ENCODE measurements around the gene RPS6KA2. TPM values are rescaled to one million over a fixed set of nuclear protein-coding genes. Genes with fewer than 3 reads are reported as not detected.

RPS6KA2 gene
- total RNA-seq, 2 donors from 2014 or later: 78.6 to 131 TPM

DNA sequence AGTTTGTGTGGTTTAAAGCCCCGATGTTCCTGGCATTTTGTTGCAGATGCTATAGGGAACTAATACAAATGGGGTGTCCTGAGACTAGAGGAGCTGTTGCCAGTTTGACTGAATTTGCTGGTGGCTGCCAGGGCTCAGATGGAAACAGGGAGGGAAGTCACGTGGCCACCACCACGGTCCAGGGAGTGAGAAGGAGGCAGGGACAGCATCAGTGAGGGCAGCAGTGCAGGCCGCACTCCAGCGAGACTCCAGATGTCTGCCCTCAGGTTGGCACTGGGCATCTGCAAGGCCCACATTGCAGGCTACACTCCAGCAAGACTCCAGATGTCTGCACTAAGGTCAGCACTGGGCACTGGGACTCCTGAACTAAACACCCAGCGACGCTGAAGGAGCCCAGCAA lies 126.8 kb downstream of the RPS6KA2 start:
- no peaks in the 10 kb centered on the region for H3K9me3 ChIP-seq
- TF ChIP-seq, protein P1, sequence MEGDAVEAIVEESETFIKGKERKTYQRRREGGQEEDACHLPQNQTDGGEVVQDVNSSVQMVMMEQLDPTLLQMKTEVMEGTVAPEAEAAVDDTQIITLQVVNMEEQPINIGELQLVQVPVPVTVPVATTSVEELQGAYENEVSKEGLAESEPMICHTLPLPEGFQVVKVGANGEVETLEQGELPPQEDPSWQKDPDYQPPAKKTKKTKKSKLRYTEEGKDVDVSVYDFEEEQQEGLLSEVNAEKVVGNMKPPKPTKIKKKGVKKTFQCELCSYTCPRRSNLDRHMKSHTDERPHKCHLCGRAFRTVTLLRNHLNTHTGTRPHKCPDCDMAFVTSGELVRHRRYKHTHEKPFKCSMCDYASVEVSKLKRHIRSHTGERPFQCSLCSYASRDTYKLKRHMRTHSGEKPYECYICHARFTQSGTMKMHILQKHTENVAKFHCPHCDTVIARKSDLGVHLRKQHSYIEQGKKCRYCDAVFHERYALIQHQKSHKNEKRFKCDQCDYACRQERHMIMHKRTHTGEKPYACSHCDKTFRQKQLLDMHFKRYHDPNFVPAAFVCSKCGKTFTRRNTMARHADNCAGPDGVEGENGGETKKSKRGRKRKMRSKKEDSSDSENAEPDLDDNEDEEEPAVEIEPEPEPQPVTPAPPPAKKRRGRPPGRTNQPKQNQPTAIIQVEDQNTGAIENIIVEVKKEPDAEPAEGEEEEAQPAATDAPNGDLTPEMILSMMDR (IDR thresholded peaks at IDR 0.05): no peak
- no peak overlapping the region for H3K27ac ChIP-seq
- no peaks in the 10 kb centered on the region for H3K4me1 ChIP-seq
- no peaks in the 10 kb centered on the region for H3K27me3 ChIP-seq
- DNase-seq (ENCODE audit: low spot score): no peak
- H3K36me3 ChIP-seq: peaks cover 25% of the 10 kb centered on the region
- H3K4me3 ChIP-seq: no peak overlapping the region

DNA sequence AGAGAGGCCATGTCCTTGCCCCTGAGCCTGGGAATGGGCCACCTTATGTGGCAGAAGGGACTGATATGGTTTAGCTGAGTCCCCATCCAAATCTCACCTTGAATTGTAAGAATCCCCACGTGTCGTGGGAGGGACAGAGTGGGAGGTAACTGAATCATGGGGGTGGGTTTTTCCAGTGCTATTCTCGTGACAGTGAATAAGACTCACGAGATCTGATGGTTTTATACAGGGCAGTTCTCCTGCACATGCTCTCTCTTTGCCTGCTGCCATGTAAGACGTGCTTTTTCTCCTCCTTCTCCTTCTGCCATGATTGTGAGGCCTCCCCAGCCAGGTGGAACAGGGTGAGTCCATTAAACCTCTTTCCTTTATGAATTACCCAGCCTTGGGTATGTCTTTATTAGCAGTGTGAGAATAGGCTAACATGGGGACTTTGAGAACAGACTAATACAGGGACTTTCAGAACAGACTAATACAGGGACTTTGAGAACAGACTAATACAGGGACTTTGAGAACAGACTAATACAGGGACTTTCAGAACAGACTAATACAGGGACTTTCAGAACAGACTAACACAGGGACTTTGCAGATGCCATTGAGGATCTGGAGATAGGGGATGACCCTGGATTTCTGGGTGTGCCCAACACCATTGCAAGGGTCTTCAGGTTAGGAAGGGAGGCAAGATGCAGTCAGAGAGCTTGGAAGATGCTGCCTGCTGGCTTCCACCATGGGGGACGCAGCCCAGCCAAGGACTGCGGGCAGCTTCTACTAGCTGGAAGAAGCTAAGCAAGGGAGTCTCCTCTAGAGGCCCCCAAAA lies 127.5 kb downstream of the RPS6KA2 start:
- no peak overlapping the region for H3K27ac ChIP-seq
- peaks cover 27% of the 10 kb centered on the region for H3K36me3 ChIP-seq
- H3K4me1 ChIP-seq: no peaks in the 10 kb centered on the region
- H3K27me3 ChIP-seq: no peaks in the 10 kb centered on the region
- no peak overlapping the region for H3K4me3 ChIP-seq
- no peak for DNase-seq (ENCODE audit: low spot score)
- no peaks in the 10 kb centered on the region for H3K9me3 ChIP-seq
- TF ChIP-seq, protein P1 (IDR thresholded peaks at IDR 0.05): no peak

DNA sequence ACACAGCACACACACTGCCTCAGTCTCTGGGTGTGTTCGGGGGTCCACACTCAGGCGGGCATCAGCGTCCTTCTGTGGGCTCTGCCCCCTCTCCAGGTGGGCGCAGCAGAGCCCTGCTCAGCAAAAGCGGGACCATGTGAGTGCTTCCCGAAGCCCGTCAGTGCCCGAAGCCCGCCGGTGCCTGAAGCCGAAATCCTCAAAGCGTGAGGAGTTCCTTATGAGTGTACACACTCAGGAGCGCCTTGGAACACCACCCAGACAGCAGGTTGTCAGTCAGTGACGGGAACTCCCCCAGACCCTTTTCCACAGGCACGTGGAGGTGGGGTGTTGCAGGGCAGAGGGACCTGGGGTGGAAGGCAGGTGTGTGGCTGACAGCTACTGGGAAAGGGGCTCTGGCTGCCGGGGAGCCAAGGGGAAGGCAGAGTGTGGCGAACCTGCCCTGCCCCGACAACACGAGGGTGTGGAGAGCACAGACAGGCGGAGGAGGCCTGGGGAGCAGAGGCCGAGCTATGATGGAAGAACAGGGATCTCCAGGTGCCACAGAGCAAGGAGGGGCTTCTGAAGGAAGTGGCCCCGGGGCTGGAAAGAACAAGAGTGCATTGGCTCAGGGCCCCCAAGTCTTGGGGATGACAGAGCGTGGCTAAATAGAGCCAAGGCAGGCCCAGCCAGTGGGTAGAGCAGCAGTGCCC lies 128.2 kb downstream of the RPS6KA2 start:
- no peaks in the 10 kb centered on the region for H3K27me3 ChIP-seq
- H3K27ac ChIP-seq: no peak overlapping the region
- no peaks in the 10 kb centered on the region for H3K9me3 ChIP-seq
- no peak for DNase-seq (ENCODE audit: low spot score)
- TF ChIP-seq, protein P1 (IDR thresholded peaks at IDR 0.05): no peak
- no peak overlapping the region for H3K4me3 ChIP-seq
- peaks cover 26% of the 10 kb centered on the region for H3K36me3 ChIP-seq
- H3K4me1 ChIP-seq: no peaks in the 10 kb centered on the region

DNA sequence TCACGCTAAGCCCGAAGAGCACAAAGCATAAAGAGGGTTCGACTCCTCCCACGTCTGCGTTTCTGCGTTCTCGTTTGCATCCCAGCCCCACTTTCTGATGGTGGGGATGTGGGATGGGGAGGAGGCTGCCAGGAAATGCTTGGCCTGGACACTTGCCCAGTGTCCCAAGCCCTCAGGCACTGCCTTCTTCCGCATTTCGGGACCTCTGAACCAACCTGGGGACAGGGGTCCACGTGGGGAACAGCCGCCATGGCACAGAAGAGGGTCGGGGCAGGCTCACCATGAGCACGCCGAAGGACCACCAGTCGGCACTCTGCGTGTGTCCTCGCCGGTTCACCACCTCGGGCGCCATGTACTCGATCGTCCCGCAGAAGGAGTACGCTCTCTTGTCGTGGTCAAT lies 128.8 kb downstream of the RPS6KA2 start:
- DNase-seq (ENCODE audit: low spot score): no peak
- Histone ChIP-seq H3K9me3 (no peaks in the 10 kb centered on the region), H3K27me3 (no peaks in the 10 kb centered on the region), H3K36me3 (peaks cover 22% of the 10 kb centered on the region), H3K4me1 (no peaks in the 10 kb centered on the region), H3K4me3 (no peak overlapping the region), H3K27ac (no peak overlapping the region)
- TF ChIP-seq, protein P1 (IDR thresholded peaks at IDR 0.05): no peak

DNA sequence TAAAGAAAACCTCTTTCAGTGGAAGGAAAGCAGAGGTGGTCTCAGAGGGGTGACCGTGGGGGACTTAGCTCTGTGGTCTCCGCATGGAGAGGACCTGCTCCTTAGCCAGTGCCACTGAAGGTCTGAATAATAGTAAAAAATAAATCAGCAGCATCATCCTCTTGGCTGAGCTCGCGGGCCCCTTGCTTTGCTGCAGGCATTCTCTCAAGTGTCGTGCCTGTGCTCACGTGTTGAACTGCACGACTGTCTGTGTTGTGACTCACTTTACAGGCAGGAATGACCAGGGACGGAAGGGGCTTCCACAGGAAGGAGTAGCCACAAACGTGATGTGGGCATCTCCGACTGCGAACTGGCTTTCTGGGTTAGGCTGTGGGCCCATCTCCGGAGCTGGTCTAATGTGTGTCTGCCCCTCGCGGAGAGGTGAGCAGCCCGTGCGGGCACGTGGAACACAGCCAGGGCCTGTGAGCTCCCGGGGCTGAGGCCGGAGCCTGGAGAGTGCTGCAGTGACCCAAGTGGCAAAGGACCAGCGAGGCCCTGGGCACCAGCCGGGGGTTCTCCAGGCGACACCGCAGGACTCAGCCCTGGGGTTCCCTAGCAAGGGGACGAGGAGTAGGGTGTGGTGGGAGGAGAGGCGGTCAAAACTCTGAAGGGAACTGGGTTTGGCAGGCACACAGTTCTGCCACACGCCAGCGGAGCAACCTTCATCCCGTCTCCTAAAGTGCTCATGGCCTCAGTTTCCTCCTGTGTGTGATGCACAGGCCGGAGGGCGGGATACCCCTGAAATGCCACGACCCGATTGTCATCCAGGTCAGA lies 129.8 kb downstream of the RPS6KA2 start:
- H3K9me3 ChIP-seq: no peaks in the 10 kb centered on the region
- no peak for DNase-seq (ENCODE audit: low spot score)
- no peak overlapping the region for H3K4me3 ChIP-seq
- H3K27me3 ChIP-seq: no peaks in the 10 kb centered on the region
- TF ChIP-seq, protein P1 (IDR thresholded peaks at IDR 0.05): no peak
- no peaks in the 10 kb centered on the region for H3K4me1 ChIP-seq
- H3K27ac ChIP-seq: no peak overlapping the region
- peaks cover 20% of the 10 kb centered on the region for H3K36me3 ChIP-seq

All from right atrium auricular region (tissue), 2 donors.